CD8-positive, alpha-beta memory T cell (primary cell): ENCODE results near the gene CCDC178. TPM values are rescaled to one million over a fixed set of nuclear protein-coding genes. Genes with fewer than 3 reads are reported as not detected.

ENCODE experiments used
- CTCF ChIA-PET: fragments of 350-600 bp; sonication (Branson Sonifier 250); formaldehyde crosslinking; loops from one replicate; lab custom pipeline; 2021; ENCODE audit warnings: antibody characterized with exemption; lab: Charles Lee
- POLR2A ChIA-PET: fragments of 350-600 bp; sonication (Branson Sonifier 250); formaldehyde crosslinking; loops from one replicate; lab custom pipeline; 2021; ENCODE audit warnings: antibody characterized with exemption; lab: Charles Lee
- DNase-seq, 5 donors: peaks; one replicate each; pipeline versions ENCODE4 v3.0.0 to v3.0.0-alpha.2; 2020 to 2022; ENCODE audit warnings: mixed read lengths in 1 of 5
- H3K27ac ChIP-seq: one replicate; pipeline ENCODE4 v1.7.0; 2013; ENCODE audit warnings: low read depth, mild to moderate bottlenecking, low read length, moderate library complexity
- H3K27me3 ChIP-seq: 2 replicates; pipeline ENCODE4 v1.7.0; 2013; ENCODE audit warnings: low read length, mild to moderate bottlenecking; ENCODE audit not compliant: insufficient read depth, poor library complexity, severe bottlenecking
- H3K36me3 ChIP-seq: 2 replicates; pipeline ENCODE4 v1.7.0; 2013; ENCODE audit warnings: mild to moderate bottlenecking, low read length, moderate library complexity; ENCODE audit not compliant: insufficient read depth
- H3K4me1 ChIP-seq: 2 replicates; pipeline ENCODE4 v1.7.0; 2013; ENCODE audit warnings: mild to moderate bottlenecking, low read length, moderate library complexity; ENCODE audit not compliant: insufficient read depth
- H3K4me3 ChIP-seq: 2 replicates; pipeline ENCODE4 v1.7.0; 2013; ENCODE audit warnings: mild to moderate bottlenecking, low read length
- H3K9me3 ChIP-seq: 2 replicates; pipeline ENCODE4 v1.7.0; 2013; ENCODE audit warnings: mild to moderate bottlenecking, low read length
- H3K27ac Mint-ChIP-seq, 8 donors: one replicate each; pipeline ENCODE4 v1.8.0; 2020 to 2021; ENCODE audit warnings: mixed read lengths in 8 of 8, mild to moderate bottlenecking in 6 of 8, inconsistent platforms in 3 of 8, moderate library complexity in 3 of 8
- H3K27me3 Mint-ChIP-seq, 2 donors: one replicate each; pipeline ENCODE4 v1.8.0; 2020 to 2021; ENCODE audit warnings: mixed read lengths in 2 of 2, mild to moderate bottlenecking in 1 of 2, moderate library complexity in 1 of 2
- H3K36me3 Mint-ChIP-seq, 3 donors: one replicate each; pipeline ENCODE4 v1.8.0; 2020 to 2021; ENCODE audit warnings: mixed read lengths in 3 of 3, inconsistent platforms in 1 of 3, mild to moderate bottlenecking in 1 of 3
- H3K4me1 Mint-ChIP-seq, 3 donors: one replicate each; pipeline ENCODE4 v1.8.0; 2020 to 2021; ENCODE audit warnings: mixed read lengths in 3 of 3, inconsistent platforms in 1 of 3, mild to moderate bottlenecking in 1 of 3
- H3K4me3 Mint-ChIP-seq, 7 donors: one replicate each; pipeline ENCODE4 v1.8.0; 2020 to 2021; ENCODE audit warnings: mixed read lengths in 7 of 7, mild to moderate bottlenecking in 6 of 7, moderate library complexity in 4 of 7, inconsistent platforms in 2 of 7
- H3K9me3 Mint-ChIP-seq, 5 donors: one replicate each; pipeline ENCODE4 v1.8.0; 2020 to 2022; ENCODE audit warnings: mixed read lengths in 5 of 5, mild to moderate bottlenecking in 3 of 5, moderate library complexity in 2 of 5, inconsistent platforms in 1 of 5
- polyA plus RNA-seq: library from polyadenylated mRNA; unstranded; fragments of 300-500 nt; fragmentation: Illumina TruSeq; gene quantifications from one replicate; pipeline ENCODE4 v1.2.3, GENCODE V29; 2021
- total RNA-seq, 2 experiments: library from RNA; stranded (reverse); gene quantifications; one replicate each; pipeline ENCODE4 v1.2.3, GENCODE V29; 2021

The CCDC178 gene
- total and polyA plus RNA-seq, 3 experiments from 2014 or later = not detected

DNA sequence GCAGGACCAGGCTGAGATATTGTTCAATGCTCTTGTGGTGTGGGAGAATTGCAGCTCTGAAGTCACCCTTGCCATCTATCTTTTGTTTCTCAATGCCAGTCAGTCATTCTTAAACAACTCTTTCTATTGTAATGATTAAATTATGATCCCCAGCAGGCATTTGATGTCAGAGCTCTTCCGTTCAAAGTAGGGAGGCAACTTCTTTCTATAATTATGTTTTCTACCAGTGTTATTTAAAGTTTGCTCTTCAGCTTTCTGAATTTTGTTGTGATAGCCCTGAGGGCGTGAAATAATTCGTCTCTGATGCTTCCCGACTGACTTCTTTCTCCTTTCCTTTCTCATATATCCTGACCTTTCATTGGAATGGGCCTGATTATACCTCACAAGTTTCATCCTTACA lies 506.3 kb downstream of the CCDC178 start:
- Histone ChIP-seq H3K4me1 (no peaks in the 10 kb centered on the region), H3K9me3 (no peaks in the 10 kb centered on the region), H3K27ac (no peak overlapping the region), H3K4me3 (no peak overlapping the region), H3K36me3 (no peaks in the 10 kb centered on the region), H3K27me3 (no peaks in the 10 kb centered on the region)
- DNase-seq = no peak
- Mint-ChIP-seq H3K27me3 (no peaks in the 10 kb centered on the region), H3K36me3 (no peaks in the 10 kb centered on the region), H3K9me3 (peaks cover 0 to 14% (median 4%) of the 10 kb centered on the region in 5 donors), H3K4me3 (no peak overlapping the region), H3K4me1 (no peaks in the 10 kb centered on the region), H3K27ac (no peak overlapping the region)
- POLR2A ChIA-PET = no interaction called here
- CTCF ChIA-PET = no interaction called here

DNA sequence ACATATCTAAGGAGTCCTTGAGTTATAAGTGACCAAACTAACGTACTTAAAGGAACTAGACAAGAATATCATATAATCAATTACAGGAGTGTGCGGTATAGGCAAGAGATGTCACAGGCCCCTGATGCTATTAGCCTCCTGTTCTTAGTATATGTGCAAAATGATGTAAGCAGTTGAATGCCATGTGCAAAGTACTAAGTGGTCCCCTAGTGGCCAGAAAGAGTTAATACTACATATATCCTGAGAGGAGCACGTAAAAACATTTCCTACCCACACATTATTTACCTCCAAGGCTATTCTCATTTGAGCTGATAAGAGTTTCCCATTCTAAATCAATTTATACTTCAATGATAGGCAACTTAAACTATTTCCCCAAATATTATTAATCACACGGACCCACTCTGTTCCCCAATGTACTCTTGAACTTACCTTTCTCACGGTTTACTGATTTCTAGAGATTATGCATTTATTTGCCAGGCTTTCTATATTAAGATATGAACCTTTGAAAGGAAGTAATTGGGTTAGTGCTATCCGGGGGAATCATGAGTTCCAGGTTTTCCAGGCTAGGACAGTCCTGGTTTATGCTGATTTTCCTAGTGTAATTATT lies 509.7 kb downstream of the CCDC178 start:
- H3K9me3 ChIP-seq = no peaks in the 10 kb centered on the region
- no peak overlapping the region for H3K27ac ChIP-seq
- H3K9me3 Mint-ChIP-seq = peaks cover 0 to 9% (median 4%) of the 10 kb centered on the region in 5 donors
- H3K36me3 ChIP-seq = no peaks in the 10 kb centered on the region
- H3K27me3 Mint-ChIP-seq = no peaks in the 10 kb centered on the region
- H3K27ac Mint-ChIP-seq = no peak overlapping the region
- H3K4me1 Mint-ChIP-seq = no peaks in the 10 kb centered on the region
- H3K4me1 ChIP-seq = no peaks in the 10 kb centered on the region
- no peaks in the 10 kb centered on the region for H3K36me3 Mint-ChIP-seq
- H3K27me3 ChIP-seq = no peaks in the 10 kb centered on the region
- ChIA-PET POLR2A (no interaction called here), CTCF (no interaction called here)
- no peak overlapping the region for H3K4me3 Mint-ChIP-seq
- DNase-seq = no peak
- no peak overlapping the region for H3K4me3 ChIP-seq

DNA sequence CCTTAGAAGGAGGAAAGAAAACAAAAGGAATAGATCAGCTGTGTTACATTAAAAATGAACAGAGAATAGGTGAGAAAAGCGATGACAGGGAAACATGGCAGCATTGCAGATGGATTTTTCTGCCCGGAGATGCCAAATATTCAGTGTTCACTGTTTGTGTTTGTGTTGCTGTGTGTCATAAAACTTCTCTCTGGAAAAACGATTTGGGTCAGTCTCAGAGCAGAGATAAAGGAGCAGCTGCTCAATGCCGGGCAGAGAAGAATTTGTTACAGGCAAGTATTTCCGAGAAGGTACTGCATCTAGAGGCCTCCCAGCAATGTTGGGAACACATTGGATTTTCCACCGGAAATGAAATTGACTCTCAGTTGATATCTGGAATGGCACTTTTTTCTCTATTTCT lies 511.3 kb downstream of the CCDC178 start:
- Histone ChIP-seq H3K4me1 (no peaks in the 10 kb centered on the region), H3K27me3 (no peaks in the 10 kb centered on the region), H3K9me3 (no peaks in the 10 kb centered on the region), H3K36me3 (no peaks in the 10 kb centered on the region), H3K4me3 (no peak overlapping the region), H3K27ac (no peak overlapping the region)
- POLR2A ChIA-PET = no interaction called here
- DNase-seq = no peak
- no peak overlapping the region for H3K27ac Mint-ChIP-seq
- CTCF ChIA-PET = no interaction called here
- H3K4me1 Mint-ChIP-seq = no peaks in the 10 kb centered on the region
- H3K4me3 Mint-ChIP-seq = no peak overlapping the region
- peaks cover 0 to 5% (median 0%) of the 10 kb centered on the region in 5 donors for H3K9me3 Mint-ChIP-seq
- H3K36me3 Mint-ChIP-seq = no peaks in the 10 kb centered on the region
- no peaks in the 10 kb centered on the region for H3K27me3 Mint-ChIP-seq

DNA sequence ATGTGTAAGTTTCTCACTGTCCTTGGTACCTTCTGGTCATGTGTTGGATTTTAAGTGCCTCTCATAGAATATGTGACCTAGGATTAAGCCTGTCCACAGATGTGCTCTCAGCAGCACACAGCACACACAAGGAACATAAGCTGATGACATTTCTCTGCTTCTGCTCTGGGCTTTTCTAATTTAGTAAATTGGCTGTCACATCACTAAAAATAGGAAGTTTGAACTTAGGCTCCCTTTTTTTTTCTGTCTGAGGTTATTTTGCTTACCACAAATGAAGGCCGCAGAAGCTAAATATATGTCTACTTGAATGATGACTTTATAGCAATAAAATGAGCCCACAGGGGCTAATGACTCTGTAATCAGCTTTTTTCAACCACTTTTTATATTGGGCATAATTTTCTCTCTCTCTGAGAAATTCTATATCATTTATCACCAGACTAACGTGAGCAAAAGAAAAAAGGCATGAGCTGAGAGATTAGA lies 517.5 kb downstream of the CCDC178 start:
- no peak overlapping the region for H3K4me3 ChIP-seq
- no peaks in the 10 kb centered on the region for H3K36me3 Mint-ChIP-seq
- DNase-seq = no peak
- H3K27ac ChIP-seq = no peak overlapping the region
- peaks cover 0 to 10% (median 3%) of the 10 kb centered on the region in 5 donors for H3K9me3 Mint-ChIP-seq
- no peaks in the 10 kb centered on the region for H3K9me3 ChIP-seq
- no peaks in the 10 kb centered on the region for H3K27me3 Mint-ChIP-seq
- CTCF ChIA-PET = no interaction called here
- no peaks in the 10 kb centered on the region for H3K4me1 Mint-ChIP-seq
- H3K4me1 ChIP-seq = no peaks in the 10 kb centered on the region
- POLR2A ChIA-PET = no interaction called here
- H3K27me3 ChIP-seq = no peaks in the 10 kb centered on the region
- no peaks in the 10 kb centered on the region for H3K36me3 ChIP-seq
- no peak overlapping the region for H3K27ac Mint-ChIP-seq
- H3K4me3 Mint-ChIP-seq = no peak overlapping the region

DNA sequence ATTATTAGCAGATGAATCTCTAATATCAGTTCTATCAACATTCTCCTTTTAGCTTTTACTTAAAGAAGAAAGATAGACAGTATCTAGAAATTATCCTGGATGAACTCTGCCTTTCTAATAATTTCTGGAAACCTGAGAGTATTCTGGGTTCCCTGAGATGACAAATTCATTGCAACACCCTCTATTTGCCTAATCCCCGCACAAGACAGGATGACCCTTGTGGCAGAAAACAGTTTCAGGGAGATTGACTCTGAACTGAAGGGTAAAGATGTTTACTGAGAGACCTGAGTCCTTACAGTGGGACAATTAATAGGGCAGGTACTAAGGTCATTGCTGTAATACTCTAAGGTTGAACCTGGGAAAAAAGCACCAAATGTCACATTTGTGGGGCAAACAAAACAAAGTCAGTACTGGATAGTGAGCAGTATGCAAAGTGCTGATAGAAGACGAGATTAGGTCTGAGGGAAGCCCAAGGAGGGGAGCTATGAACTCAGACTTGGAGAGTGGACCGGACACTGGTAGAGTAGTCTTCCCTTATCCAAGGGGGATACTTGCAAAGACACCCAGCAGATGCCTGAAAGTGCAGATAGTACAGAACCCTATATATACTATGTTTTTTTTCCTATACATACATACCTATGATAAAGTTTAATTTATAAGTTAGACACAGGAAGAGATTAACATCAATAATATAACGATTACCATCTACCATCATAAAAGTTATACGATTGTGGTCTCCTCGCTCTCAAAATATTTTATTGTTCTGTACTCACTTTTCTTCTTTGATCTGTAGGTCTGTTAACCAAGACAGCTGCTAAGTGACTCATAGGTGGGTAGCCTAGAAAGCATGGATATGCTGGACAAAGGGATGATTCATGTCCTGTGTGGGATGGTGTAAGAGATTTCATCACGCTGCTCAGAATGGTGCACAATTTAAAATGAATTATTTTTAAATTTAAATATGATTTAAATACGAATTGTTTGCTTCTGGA lies 519.4 kb downstream of the CCDC178 start:
- H3K4me3 Mint-ChIP-seq = no peak overlapping the region
- Histone ChIP-seq H3K27me3 (no peaks in the 10 kb centered on the region), H3K36me3 (no peaks in the 10 kb centered on the region), H3K4me1 (no peaks in the 10 kb centered on the region), H3K9me3 (no peaks in the 10 kb centered on the region), H3K27ac (no peak overlapping the region), H3K4me3 (no peak overlapping the region)
- peaks cover 0 to 2% of the 10 kb centered on the region in 2 donors for H3K27me3 Mint-ChIP-seq
- peaks cover 0 to 10% (median 5%) of the 10 kb centered on the region in 5 donors for H3K9me3 Mint-ChIP-seq
- no peak overlapping the region for H3K27ac Mint-ChIP-seq
- ChIA-PET POLR2A (no interaction called here), CTCF (no interaction called here)
- H3K4me1 Mint-ChIP-seq = no peaks in the 10 kb centered on the region
- H3K36me3 Mint-ChIP-seq = no peaks in the 10 kb centered on the region
- no peak for DNase-seq

DNA sequence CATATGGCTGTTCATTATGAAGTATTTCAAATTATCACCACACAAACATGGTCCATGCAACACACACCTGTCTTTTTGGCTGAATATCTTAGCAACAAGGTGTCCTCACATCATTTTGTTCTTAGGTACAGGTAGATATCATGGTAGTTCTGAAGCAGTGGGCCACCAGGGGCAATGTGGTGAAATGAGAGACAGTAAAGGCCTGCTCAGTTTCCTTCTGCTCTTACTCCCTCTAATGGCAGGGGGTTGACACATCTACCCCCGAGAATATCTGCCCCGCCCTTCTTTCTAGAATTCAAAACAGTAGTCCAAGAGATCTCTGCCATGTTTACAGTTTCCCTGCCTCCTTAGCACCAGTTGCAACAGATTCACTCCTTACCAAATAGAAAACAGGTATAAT lies 520.7 kb downstream of the CCDC178 start:
- no peaks in the 10 kb centered on the region for H3K4me1 Mint-ChIP-seq
- no peak overlapping the region for H3K4me3 Mint-ChIP-seq
- no peaks in the 10 kb centered on the region for H3K36me3 Mint-ChIP-seq
- H3K27me3 ChIP-seq = no peaks in the 10 kb centered on the region
- no peak overlapping the region for H3K4me3 ChIP-seq
- peaks cover 0 to 2% of the 10 kb centered on the region in 2 donors for H3K27me3 Mint-ChIP-seq
- CTCF ChIA-PET = no interaction called here
- POLR2A ChIA-PET = no interaction called here
- DNase-seq = no peak
- H3K9me3 Mint-ChIP-seq = peaks cover 0 to 10% (median 5%) of the 10 kb centered on the region in 5 donors
- no peaks in the 10 kb centered on the region for H3K9me3 ChIP-seq
- no peaks in the 10 kb centered on the region for H3K4me1 ChIP-seq
- H3K36me3 ChIP-seq = no peaks in the 10 kb centered on the region
- no peak overlapping the region for H3K27ac ChIP-seq
- H3K27ac Mint-ChIP-seq = no peak overlapping the region

DNA sequence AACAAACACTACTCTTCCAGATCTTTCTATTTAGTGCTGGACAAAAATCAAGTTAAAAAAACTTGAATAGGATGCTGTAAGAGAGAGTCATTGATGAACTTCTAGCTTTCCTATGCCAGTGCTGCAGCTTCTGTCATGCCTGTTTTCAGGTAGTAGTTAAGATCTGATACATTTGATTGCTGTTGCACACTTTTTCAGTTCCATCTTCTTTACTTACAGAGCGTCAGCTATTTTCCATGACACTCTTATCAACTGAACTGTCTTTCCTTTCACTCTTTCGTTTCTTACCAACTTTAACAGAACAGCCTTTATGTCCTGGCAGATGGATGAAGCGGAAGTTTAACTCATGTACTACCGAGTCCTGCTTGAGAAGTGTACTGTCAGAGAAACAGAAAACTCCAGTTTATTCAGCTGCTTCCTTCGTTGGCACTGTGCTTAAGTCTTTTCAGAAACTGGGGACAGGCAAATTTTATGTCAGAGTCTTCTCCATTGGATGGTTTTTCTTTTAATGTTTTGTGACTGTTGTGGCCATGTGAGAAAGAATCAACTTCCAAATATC lies 521.8 kb downstream of the CCDC178 start:
- no peak for DNase-seq
- H3K4me1 ChIP-seq = no peaks in the 10 kb centered on the region
- Mint-ChIP-seq H3K27me3 (peaks cover 0 to 2% of the 10 kb centered on the region in 2 donors), H3K27ac (no peak overlapping the region), H3K9me3 (peaks cover 0 to 10% (median 3%) of the 10 kb centered on the region in 5 donors), H3K4me3 (no peak overlapping the region), H3K4me1 (no peaks in the 10 kb centered on the region), H3K36me3 (no peaks in the 10 kb centered on the region)
- POLR2A ChIA-PET = no interaction called here
- no peaks in the 10 kb centered on the region for H3K27me3 ChIP-seq
- CTCF ChIA-PET = no interaction called here
- no peaks in the 10 kb centered on the region for H3K36me3 ChIP-seq
- H3K9me3 ChIP-seq = no peaks in the 10 kb centered on the region
- H3K4me3 ChIP-seq = no peak overlapping the region
- no peak overlapping the region for H3K27ac ChIP-seq

DNA sequence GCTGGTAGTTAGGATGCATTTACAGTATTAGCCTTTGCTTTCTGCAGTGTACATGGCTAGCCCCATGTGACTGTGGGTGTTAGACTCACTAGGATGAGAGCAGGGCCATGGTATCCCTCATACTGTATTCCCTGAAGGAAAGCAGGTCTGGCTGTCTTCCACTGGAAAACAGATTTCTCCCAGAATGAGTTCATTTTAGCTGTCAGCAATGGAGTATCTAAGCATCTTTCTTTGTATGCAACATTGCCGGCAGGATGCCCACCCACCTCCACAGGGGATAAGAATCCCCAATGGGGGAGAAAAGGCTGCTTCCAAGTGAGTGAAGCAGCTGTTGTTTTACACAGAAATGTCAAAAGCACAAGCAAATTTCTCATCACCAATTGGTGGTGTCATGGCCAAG lies 525.0 kb downstream of the CCDC178 start:
- H3K27me3 Mint-ChIP-seq = peaks cover 0 to 2% of the 10 kb centered on the region in 2 donors
- Histone ChIP-seq H3K9me3 (no peaks in the 10 kb centered on the region), H3K4me1 (no peaks in the 10 kb centered on the region), H3K27ac (no peak overlapping the region), H3K36me3 (no peaks in the 10 kb centered on the region), H3K27me3 (no peaks in the 10 kb centered on the region), H3K4me3 (no peak overlapping the region)
- peaks cover 0 to 10% (median 5%) of the 10 kb centered on the region in 5 donors for H3K9me3 Mint-ChIP-seq
- H3K36me3 Mint-ChIP-seq = no peaks in the 10 kb centered on the region
- ChIA-PET CTCF (no interaction called here), POLR2A (no interaction called here)
- H3K4me3 Mint-ChIP-seq = no peak overlapping the region
- no peak overlapping the region for H3K27ac Mint-ChIP-seq
- DNase-seq = no peak
- H3K4me1 Mint-ChIP-seq = no peaks in the 10 kb centered on the region
